Left renal cortex interstitium (tissue), 4 donors: ENCODE results near the gene DPYSL4. TPM values are rescaled to one million over a fixed set of nuclear protein-coding genes. Genes with fewer than 3 reads are reported as not detected.
"Not testable (repeated sequence)": the region's sequence is repeated elsewhere in the genome, so short reads cannot be mapped to it uniquely, and the experiment has no call there.

Experiments used
- DNase-seq, 4 donors: peaks; one replicate each; pipeline ENCODE4 v3.0.0-alpha.2; 2013; ENCODE audit warnings: low read depth in 4 of 4, low spot score in 2 of 4, missing footprints in 1 of 4
- polyA plus RNA-seq, 4 donors: library from polyadenylated mRNA; unstranded; fragments of 120-200 nt; gene quantifications; one replicate each; pipeline ENCODE4 v1.2.1, GENCODE V29; 2013; ENCODE audit not compliant: insufficient read length in 4 of 4

The DPYSL4 gene
- polyA plus RNA-seq, 4 donors: 14.2 to 22.3 (median 21.4) TPM

DNA sequence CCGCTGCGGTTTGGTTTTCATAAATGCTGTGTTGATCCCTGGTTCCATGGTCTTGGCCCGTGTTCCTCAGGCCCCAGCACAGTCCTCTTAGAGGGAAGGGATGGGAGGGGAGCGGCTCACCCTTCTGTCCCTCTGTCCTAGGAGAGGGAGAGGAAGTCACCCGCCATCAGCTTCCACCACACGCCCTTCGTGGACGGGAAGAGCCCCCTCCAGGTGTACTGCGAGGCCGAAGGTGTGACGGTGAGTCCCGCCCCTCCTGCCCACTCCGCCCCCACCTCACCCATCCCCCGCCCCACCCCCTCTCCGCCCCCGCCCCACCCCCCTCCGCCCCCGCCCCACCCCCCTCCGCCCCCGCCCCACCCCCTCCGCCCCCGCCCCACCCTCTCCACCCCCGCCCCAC is 37.5 kb upstream of the DPYSL4 start:
- no peak for DNase-seq

DNA sequence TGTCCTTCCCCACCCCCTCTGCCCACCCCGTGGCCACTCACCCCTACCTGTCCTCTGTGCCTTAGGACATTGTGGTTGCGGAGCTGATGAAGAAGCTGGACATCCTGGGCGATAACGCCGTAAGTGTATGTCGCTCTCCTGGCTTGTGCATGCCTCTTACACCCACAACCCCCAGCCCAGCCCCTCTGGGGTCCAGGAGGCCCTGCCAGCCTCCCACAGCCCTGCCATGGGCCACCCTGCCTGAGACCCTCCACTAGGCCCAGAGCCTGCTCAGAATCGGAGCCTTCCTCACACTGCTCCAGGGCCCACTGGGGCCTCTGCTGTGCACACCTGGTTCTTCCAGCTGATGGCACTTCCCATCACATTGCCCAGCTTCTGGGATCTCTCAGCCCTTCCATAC is 36.8 kb upstream of the DPYSL4 start:
- no peak for DNase-seq

DNA sequence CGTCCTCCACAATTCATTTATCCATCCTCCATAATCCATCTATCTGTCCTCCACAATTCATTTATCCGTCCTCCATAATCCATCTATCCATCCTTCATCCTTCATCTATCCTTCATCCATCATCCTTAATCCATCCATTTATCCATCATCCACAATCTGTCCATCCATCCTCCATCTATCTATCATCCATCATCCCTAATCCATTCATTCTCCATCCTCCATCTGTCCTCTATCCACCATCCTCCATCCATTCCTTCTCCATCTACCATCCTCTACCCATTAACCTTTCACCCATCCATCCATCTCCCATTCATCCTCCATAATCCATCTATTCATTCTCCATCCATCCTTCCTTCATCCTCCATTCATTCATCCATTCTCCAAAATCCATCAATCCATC is 36.0 kb upstream of the DPYSL4 start:
- no peak for DNase-seq

DNA sequence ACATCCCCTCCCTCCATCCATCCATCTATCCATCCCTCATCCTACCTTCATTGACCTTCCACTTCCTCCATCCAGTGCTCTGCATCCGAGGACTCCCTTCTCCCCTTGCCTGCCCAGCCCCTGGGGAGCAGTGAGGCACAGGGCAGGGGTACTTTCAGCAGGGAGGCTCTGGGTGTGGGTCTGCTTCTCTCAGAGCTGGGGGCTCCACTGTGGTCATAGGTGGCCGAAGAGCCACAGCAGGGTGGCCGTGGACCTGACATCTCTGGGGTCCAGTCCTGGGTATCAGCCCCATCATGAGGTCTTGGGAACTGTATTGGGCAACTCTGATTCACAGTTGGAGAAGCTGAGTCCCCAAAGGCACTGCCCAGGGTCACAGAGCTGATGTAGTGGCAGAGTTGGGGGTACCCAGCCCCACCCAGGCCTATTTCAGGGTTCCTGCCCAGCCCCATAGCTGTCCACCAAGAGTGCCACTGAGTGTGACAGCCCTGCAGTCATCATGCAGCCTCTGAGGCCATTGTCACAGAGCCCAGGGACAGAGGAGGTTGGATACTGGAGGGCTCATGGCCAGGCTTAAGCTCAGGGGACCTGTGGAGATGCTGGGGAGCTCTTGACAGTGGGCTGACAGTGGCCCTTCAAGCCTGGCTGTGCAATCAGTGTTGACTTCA is 35.3 kb upstream of the DPYSL4 start:
- DNase-seq: no peak

DNA sequence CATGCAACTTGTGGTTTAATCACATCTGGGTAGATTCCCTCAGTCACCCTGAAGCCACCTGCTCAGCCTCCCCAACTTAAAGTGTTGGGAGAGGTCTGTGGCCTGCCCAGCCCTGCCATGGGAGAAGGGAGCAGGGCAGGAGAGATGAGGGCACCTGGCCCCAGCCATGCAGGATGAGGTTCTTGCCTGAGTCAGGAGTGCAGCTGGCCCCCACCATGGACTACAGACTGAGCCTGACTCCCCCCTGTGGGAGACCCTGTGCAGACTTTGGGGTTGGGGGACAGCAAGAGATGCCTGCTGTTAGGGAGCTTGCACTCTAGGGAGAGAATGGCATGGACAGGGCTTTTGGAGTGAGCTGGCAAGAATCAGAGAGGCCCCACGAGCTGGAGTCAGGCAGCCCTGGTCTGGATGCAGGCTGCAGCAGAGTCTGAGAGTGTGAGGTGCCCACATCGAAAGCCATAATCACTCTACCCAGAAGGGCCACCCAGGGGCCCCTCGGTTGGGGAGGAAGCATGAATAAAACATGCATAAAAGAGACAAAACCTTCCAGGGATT is 34.7 kb upstream of the DPYSL4 start:
- DNase-seq: no peak

DNA sequence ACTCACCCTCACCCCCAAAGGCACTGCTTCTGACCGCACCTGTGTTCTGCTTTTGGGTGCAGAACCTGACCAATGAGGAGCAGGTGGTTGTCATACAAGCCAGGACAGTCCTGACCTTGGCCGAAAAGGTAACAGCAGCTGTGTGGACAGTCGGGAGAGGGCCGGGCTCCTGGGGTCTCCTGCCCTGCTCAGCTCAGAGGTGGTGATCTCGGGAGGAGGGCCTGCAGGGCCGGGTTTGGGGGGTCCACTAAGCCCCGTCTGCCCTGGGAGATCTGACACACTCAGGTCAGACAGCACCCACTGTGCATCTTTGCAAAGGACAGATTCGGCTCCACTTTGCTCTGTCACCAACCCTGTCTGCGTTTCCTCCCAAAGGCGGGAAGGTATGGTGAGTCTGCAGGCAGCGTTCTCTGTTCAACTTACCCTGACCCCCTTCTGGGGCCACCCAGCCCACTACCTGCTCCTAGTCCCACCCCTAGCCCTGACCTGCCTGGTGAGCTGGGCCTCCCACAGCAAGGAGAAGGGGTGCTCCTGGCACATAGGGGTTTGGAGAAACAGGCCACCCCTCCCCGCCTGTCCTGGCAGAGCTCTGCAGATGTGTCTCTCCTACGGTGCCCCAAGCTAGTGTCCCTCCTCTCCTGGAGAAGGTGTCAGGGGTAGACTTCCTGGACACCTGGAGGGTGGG is 33.7 kb upstream of the DPYSL4 start:
- no peak for DNase-seq

DNA sequence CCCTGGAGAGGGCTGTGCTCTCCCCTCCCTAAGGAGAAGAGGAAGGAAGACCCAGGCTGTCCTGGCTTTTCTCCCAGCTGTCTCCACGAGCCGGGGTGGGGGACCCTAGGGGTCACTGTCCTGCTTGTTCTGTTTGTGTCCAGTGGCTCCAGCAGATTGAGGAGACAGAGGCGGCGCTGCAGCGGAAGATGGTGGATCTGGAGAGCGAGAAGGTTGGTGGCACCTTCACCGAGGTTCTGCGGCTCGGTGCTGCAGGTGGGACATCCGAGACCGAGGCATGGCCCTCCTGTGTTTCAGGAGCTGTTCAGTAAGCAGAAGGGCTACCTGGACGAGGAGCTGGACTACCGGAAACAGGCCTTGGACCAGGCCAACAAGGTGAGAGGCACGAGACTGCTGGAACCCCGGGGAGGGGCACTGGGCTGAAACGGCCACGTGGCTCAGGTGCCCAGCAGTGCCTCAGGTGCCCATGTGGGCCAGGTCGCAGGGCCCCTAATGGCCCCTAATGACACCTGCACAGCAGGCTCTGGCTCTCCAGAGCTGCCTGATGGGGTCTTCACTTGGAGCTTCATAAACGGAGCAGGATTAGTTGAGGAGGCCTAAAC is 33.0 kb upstream of the DPYSL4 start:
- no peak for DNase-seq

DNA sequence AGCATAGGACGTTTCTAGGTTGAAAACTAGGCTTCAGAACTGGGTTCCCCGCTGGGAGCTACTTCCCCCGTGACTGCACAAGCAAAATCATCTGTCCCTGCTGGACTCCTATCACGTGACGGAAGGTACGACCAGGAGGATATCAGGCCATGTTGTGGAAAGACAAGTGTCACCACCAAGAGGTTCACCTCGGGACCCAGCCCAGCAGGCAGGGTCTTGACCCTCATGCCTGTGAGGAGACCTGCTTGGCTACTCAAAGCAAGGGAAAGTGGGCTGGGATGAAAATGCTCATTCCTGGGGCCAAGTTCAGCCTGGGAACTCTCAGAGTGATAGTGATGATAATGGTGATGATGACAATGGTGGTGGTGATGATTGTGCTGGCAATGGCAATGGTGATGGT is 32.3 kb upstream of the DPYSL4 start:
- no peak for DNase-seq

DNA sequence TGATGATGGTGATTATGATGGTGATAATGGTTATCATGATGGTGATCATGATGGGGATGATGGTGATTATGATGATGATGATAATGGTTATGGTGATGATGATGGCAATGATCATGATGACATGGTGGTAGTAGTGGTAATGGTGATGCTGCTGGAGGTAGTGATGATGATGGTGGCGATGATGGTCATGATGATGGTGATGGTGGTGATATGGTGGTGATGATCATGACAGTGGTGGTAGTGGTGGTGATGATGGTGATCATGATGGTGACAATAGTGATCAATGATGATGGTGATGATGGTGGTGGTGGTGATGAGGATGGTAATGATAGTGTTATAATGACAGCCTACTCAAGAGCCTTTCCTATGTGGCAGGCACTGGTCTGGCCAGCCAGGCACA is 31.8 kb upstream of the DPYSL4 start:
- no peak for DNase-seq

DNA sequence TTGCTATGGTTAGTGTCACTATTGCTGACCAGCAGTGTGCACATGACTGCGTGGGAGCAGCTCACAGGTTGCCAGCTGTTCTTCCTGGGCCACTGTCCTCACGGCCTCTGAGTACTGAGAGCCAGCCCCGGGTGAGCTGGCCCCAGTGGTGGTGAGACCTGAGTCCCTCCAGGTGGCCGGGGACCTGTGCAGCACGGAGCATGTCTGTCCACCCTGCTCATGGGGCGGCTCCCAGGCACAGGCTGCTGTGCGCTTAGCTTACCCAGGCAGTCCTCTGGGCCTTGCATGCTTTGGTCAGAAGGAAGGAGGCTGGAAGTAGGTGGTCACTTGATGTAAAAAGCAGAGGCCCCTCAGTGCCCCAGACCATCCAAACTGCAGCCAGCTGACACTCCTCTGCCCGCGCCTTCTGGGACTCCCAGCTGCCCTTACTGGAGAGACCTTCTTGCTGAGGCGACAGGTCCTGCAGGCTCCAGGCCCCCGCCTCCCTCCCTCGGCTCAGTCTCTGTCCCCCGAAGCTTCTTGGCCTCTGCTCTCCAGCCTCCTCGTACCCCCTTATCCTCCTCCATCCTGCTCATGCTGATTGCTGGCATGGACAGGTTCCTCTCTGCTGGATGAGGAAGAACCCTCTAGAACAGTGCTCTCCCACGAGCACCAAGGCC is 30.9 kb upstream of the DPYSL4 start:
- DNase-seq: no peak

DNA sequence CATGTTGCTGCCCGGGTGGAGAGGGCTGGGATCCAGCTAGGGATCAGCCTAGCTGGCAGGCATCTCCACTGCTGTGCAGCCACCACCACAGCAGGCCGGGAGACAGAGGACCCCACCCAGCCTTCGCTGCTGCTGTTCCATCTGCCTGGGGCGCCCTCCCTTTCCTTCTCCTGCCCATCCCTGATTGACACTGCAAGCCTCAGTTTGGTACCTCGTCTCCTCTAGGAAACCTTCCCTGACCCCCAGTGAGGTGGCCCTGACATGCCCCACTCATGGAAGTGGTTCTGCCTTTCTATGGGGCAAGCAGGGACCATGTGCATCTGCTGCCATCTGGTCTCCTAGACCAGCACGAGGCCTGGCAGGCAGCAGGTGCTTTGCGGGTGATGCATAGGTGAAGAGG is 30.4 kb upstream of the DPYSL4 start:
- DNase-seq: no peak

DNA sequence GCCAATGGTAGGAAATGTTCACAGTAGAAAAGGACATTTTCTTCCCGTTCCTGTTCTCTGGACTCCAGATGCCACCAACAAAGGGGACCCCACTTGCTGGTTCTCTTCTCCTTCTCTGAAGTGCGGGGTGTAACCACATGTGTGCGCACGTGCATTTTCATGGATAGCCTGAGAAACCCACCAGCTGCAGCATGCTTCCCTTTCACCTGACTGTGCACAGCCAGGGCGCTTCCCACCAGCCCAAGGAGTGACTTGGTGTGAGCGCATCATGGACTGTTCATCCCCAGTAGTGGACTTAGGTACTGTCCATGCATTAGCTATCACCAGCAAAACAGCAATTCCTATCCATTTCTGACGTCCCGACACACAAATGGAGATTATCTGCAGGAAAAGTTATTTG is 29.6 kb upstream of the DPYSL4 start:
- DNase-seq: no peak

DNA sequence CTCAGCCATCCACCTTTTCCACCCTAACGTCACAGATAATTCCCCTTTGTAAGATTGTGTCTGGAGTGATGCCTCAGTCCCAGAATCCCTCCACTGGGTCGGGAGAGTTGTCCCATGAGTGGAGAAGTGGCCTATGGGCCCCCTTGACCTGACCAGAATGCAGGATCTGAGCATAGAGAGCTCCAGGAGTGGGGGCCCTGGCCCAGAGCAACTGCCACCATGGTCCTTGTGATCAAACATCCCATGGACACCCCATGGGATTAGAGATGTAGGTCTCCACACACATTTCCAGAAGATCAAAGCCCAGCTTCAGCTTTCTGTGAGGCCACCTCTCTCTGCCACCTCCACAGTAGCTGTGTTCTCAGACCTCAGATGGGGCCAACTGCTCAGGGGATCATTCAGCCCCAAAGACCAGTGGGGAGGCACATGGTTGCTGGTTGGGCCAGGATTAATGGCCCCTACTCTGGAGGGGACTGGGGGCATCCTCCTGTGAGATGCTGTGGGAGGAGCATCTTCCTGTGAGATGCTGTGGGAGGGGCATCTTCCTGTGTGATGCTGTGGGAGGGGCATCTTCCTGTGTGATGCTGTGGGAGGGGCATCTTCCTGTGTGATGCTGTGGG is 28.5 kb upstream of the DPYSL4 start:
- no peak for DNase-seq

DNA sequence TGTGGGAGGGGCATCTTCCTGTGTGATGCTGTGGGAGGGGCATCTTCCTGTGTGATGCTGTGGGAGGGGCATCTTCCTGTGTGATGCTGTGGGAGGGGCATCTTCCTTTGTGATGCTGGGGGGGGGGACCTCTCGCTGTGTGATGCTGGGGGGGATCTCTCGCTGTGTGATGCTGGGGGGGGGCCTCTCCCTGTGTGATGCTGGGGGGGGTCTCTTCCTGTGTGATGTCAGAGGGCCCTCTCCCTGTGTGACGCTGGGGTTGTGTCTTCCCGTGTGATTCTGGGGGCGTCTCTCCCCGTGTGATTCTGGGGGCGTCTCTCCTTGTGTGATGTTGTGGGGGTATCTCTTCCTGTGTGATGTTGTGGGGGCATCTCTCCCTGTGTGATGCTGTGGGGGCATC is 27.9 kb upstream of the DPYSL4 start:
- no peak for DNase-seq

DNA sequence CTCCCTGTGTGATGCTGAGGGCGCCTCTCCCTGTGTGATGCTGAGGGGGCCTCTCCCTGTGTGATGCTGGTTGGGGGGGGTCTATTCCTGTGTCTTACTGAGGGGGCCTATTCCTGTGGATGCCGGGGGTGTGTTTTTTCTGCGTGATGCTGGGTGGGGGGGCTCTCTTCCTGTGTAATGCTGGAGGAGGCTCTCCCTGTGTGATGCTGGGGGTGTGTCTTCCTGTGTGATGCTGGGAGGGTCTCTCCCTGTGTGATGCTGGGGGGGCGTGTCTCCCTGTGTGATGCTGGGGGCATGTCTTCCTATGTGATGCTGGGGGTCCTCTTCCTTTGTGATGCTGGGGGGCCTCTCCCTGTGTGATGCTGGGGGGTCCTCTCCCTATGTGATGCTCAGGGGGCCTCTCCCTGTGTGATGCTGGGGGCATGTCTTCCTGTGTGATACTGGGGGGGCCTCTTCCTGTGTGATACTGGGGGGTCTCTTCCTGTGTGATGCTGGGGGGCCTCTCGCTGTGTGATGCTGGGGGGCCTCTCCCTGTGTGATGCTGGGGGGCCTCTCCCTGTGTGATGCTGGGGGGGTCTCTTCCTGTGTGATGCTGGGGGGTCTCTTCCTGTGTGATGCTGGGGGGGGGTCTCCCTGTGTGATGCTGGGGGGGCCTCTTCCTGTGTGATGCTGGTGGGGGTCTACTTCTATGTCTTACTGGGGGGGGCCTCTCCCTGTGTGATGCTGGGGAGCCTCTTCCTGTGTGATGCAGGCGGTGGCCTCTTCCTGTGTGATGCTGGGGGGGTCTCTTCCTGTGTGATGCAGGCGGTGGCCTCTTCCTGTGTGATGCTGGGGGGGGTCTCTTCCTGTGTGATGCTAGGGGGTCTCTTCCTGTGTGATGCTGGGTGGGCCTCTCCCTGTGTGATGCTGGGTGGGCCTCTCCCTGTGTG is 27.2 kb upstream of the DPYSL4 start:
- DNase-seq: not testable (repeated sequence)

DNA sequence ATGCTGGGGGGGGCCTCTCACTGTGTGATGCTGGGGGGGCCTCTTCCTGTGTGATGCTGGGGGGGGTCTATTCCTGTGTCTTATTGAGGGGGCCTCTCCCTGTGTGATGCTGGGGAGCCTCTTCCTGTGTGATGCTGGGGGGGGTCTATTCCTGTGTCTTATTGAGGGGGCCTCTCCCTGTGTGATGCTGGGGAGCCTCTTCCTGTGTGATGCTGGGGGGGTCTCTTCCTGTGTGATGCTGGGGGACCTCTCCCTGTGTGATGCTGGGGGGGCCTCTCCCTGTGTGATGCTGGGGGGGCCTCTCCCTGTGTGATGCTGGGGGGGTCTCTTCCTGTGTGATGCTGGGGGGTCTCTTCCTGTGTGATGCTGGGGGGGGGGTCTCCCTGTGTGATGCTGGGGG is 26.5 kb upstream of the DPYSL4 start:
- not testable (repeated sequence) for DNase-seq

DNA sequence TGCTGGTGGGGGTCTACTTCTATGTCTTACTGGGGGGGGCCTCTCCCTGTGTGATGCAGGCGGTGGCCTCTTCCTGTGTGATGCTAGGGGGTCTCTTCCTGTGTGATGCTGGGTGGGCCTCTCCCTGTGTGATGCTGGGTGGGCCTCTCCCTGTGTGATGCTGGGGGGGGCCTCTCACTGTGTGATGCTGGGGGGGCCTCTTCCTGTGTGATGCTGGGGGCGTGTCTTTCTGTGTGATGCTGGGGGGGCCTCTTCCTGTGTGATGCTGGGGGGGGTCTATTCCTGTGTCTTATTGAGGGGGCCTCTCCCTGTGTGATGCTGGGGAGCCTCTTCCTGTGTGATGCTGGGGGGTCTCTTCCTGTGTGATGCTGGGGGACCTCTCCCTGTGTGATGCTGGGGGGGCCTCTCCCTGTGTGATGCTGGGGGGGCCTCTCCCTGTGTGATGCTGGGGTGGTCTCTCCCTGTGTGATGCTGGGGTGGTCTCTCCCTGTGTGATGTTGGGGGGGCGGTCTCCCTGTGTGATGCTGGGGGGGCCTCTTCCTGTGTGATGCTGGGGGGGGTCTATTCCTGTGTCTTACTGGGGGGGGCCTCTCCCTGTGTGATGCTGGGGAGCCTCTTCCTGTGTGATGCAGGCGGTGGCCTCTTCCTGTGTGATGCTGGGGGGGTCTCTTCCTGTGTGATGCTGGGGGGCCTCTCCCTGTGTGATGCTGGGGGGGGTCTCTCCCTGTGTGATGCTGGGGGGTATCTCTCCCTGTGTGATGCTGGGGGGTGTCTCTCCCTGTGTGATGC is 25.7 kb upstream of the DPYSL4 start:
- not testable (repeated sequence) for DNase-seq

DNA sequence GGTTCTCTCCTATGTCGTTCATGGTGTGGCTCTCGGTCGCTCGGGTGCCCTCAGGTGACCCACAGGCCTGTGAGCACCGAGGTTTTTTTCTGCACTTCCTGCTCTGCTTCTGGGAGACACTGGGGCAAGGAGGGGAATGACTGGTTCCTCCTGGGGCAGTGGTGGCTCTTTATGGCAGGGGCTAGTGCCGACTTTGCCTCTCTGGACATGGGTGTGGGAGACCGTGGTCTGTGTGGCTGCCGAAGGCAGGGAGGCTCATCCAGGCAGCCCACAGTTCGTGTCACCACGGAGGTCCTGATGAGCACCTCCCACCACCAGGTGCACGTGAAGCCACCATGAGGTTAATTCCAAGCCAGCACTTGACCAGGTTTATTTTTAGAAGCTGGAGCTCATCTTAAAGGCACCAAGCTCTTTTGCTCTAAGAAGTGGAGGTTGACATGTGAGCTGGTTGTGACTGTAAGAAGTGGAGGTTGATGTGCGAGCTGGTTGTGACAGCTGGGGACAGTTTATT is 24.7 kb upstream of the DPYSL4 start:
- DNase-seq: no peak
